ENCODE results near the gene ABLIM3. TPM values are rescaled to one million over a fixed set of nuclear protein-coding genes. Genes with fewer than 3 reads are reported as not detected.

The ABLIM3 gene
- total and polyA plus RNA-seq, 2 of the 8 experiments (the other 6 are each of a cell fraction or from before 2014, with no cell fraction given), result 0.36 to 0.56 TPM

GRCh38 chr5:149301049-149301743 lies 159.9 kb downstream of the ABLIM3 start:
- no peak overlapping the region for H2AFZ ChIP-seq (ENCODE audit: low read length)
- H3K27me3 ChIP-seq (replicated peaks in 1 of 4; ENCODE audit: control insufficient read depth in 3 of 4, extremely low read depth in 1 of 4, insufficient read depth in 3 of 4, low read length in 3 of 4), result no peaks in the 10 kb centered on the region
- no peak overlapping the region for H3K9ac ChIP-seq (replicated peaks in 1 of 4; ENCODE audit: extremely low read depth in 1 of 4, low read depth in 3 of 4, low read length in 3 of 4)
- H3K9me3 ChIP-seq (ENCODE audit: insufficient read depth in 2 of 2, low read depth in 1 of 2, low read length in 1 of 2), result no peaks in the 10 kb centered on the region
- H3K79me1 ChIP-seq (ENCODE audit: low read depth, low read length), result no peaks in the 10 kb centered on the region
- no peak overlapping the region for H2BK20ac ChIP-seq (ENCODE audit: low read length)
- no peaks in the 10 kb centered on the region for H3K79me2 ChIP-seq (ENCODE audit: control insufficient read depth in 1 of 2, insufficient read depth in 2 of 2, low read length in 2 of 2)
- H2BK5ac ChIP-seq (ENCODE audit: low read depth, low read length), result no peak overlapping the region
- no peak overlapping the region for H3K23ac ChIP-seq (ENCODE audit: insufficient read length)
- H3K4ac ChIP-seq (replicated peaks; ENCODE audit: insufficient read length, low read depth, low read length), result no peak overlapping the region
- FAIRE-seq (no peak), DNase-seq (ENCODE audit: low read depth in 1 of 2, low spot score in 2 of 2) (no peak)
- WGBS, 2 experiments (ENCODE audit: extremely low coverage in 1 of 2, insufficient coverage in 1 of 2, insufficient read length in 1 of 2, insufficient replicate concordance in 2 of 2, low coverage in 1 of 2, low lambda C conversion rate in 2 of 2, missing lambda C conversion rate in 1 of 2), result 95% methylated on average over 13 of the region's 13 CpGs; no CpG with 5 or more reads in 1 of the 2 experiments
- peaks cover 0 to 2% (median 0%) of the 10 kb centered on the region in 4 experiments; a peak in 1 of 7 replicates for H3K4me1 ChIP-seq (replicated peaks in 1 of 4; ENCODE audit: control insufficient read depth in 3 of 4, insufficient read depth in 4 of 4, low read length in 3 of 4)
- no peak overlapping the region for H4K91ac ChIP-seq (replicated peaks; ENCODE audit: insufficient read length, low read length)
- no peaks in the 10 kb centered on the region for H4K20me1 ChIP-seq (replicated peaks in 1 of 2; ENCODE audit: control insufficient read depth in 1 of 2, insufficient read depth in 2 of 2, low read length in 2 of 2)
- no peak overlapping the region for H3K14ac ChIP-seq (ENCODE audit: insufficient read length)
- H4K5ac ChIP-seq (ENCODE audit: insufficient read length, low read depth, low read length), result no peak overlapping the region
- no peak overlapping the region for H3K4me2 ChIP-seq (ENCODE audit: insufficient read depth in 1 of 2, low read depth in 2 of 2, low read length in 2 of 2)
- no peak overlapping the region for H2BK12ac ChIP-seq (ENCODE audit: low read depth, low read length)
- ChIA-PET POLR2A (ENCODE audit: partially characterized antibody) (no interaction called here), CTCF (ENCODE audit: partially characterized antibody) (interaction anchor here (1.0 to 2.5 kb wide), 8 partner anchors 10 to 317 kb away, joined by 3 to 10 read pairs (median 6); no protein-coding TSS in a partner anchor)
- H3K23me2 ChIP-seq (ENCODE audit: low read depth, low read length), result no peaks in the 10 kb centered on the region; the same call in 1 of the 2 replicates
- no peak overlapping the region for H3K56ac ChIP-seq (replicated peaks; ENCODE audit: insufficient read length, low read depth, low read length)
- H2AK5ac ChIP-seq (ENCODE audit: low read depth, low read length), result no peak overlapping the region
- no peak overlapping the region for H4K8ac ChIP-seq (ENCODE audit: extremely low read depth, insufficient read depth, low read length)
- no peak overlapping the region for H3K27ac ChIP-seq (ENCODE audit: low read depth, low read length)
- H2BK15ac ChIP-seq (ENCODE audit: low read length), result no peak overlapping the region
- H2BK120ac ChIP-seq (replicated peaks; ENCODE audit: low read depth, low read length), result no peak overlapping the region
- H3K18ac ChIP-seq (ENCODE audit: extremely low read depth, low read length), result no peak overlapping the region
- no peak overlapping the region for H3K4me3 ChIP-seq (ENCODE audit: extremely low read depth in 1 of 4, insufficient read depth in 2 of 4, low read depth in 3 of 4, low read length in 4 of 4)
- H3K36me3 ChIP-seq (ENCODE audit: control insufficient read depth in 2 of 4, insufficient read depth in 4 of 4, low read length in 3 of 4), result no peaks in the 10 kb centered on the region
- TF ChIP-seq KDM4A (IDR thresholded peaks at IDR 0.05; ENCODE audit: low read depth, low read length, severe bottlenecking) (no peak), SRF (IDR thresholded peaks at IDR 0.05; ENCODE audit: low read depth, low read length) (no peak), GTF2F1 (IDR thresholded peaks at IDR 0.05; ENCODE audit: borderline replicate concordance, low read depth, low read length) (no peak), YY1 (IDR thresholded peaks at IDR 0.05; ENCODE audit: low read depth, low read length) (no peak), RBBP5 (IDR thresholded peaks at IDR 0.05; ENCODE audit: borderline replicate concordance, low read depth, low read length) (no peak), JUN (IDR thresholded peaks at IDR 0.05; ENCODE audit: low read depth, low read length) (no peak), TEAD4 (IDR thresholded peaks at IDR 0.05; ENCODE audit: low read depth, low read length) (no peak), CHD2 (IDR thresholded peaks at IDR 0.05; ENCODE audit: low read length) (no peak), ATF3 (IDR thresholded peaks at IDR 0.05; ENCODE audit: insufficient read depth, low read depth, low read length) (no peak)
